H54 (cell line): ENCODE measurements around the gene SPATA33.
A peak's percentile ranks its signal among the peaks of the same experiment; 100 is the strongest.
"Not testable (repeated sequence)": the region's sequence is repeated elsewhere in the genome, so short reads cannot be mapped to it uniquely, and the experiment has no call there.

Experiments
- DNase-seq: peaks from one replicate; pipeline ENCODE4 v3.0.0; 2011; ENCODE audit warnings: low spot score, mixed read lengths; ENCODE audit not compliant: insufficient read length
- FAIRE-seq: peaks from 3 replicates; lab custom pipeline; 2011; peaks lifted over from hg19 to GRCh38; lab: Jason Lieb, UNC
- POLR2A ChIP-seq: IDR thresholded peaks from 2 replicates; pipeline ENCODE4 v1.6.1; 2011; ENCODE audit warnings: low read depth, mild to moderate bottlenecking, low read length

The SPATA33 gene

DNA sequence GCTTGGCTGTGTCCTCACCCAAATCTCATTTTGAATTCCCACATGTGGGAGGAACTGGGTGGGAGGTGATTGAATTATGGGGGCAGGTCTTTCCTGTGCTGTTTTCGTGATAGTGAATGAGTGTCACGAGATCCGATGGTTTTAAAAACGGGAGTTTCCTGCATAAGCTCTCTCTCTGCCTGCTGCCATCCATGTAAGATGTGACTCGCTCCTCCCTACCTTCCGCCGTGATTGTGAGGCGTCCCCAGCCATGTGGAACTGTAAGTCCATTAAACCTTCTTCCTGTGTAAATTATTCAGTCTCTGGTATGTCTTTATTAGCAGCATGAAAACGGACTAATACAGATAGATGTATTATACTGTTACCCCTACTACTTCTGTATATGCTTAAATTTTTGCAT, 3.6 kb downstream of the SPATA33 start:
- DNase-seq (no peak), FAIRE-seq (no peak)
- no peak for TF ChIP-seq POLR2A

DNA sequence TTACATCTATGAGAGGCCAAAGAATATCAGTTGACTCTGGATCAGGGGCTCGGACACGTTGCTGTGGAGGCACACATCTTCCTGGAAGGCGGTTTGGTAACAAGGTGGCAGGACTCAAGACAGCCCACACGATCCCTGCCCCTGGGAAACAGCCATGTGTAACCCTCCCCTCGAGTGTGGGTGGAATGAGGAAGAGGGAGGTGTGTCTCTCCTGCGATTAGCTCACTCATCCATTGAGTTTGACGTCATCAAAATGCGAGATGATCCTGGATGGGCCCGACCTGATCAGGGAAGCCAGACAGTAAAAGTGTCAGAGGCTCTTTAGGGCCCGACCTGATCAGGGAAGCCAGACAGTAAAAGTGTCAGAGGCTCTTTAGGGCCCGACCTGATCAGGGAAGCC, 6.6 kb downstream of the SPATA33 start:
- not testable (repeated sequence) for DNase-seq

DNA sequence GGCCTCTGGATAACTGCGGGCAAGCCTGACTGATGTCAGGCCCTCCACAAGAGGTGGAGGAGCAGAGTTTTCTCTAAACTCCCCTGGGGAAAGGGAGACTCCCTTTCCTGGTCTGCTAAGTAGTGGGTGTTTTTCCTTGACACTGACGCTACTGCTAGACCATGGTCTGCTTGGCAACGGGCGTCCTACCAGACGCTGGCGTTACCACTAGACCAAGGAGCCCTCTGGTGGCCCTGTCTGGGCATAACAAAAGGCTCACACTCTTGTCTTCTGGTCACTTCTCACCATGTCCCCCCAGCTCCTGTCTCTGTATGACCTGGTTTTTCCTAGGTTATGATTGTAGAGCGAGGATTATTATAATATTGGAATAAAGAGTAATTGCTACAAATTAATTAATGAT, 9.4 kb downstream of the SPATA33 start:
- not testable (repeated sequence) for FAIRE-seq

More for the DNA sequence above, 6.6 kb downstream of the SPATA33 start:
- FAIRE-seq, result not testable (repeated sequence)

DNA sequence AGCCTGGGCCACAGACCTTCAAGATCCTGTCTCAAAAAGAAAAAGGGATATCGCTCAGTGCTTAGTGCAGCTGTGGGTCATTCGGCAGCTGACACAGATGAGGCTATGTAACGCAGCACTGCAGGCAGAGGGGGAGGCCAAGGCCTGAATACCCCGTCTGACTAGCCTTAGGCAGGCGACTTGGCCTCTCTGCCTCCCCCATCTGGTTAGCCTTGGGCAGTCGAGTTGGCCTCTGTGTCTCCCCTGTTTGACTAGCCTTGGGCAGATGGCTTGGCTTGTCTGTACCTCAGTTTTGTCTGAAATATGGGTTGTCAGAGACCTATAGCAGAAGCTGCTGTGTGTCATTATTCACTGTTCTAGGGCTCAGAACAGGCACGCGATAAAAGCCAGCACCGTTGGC, 10.0 kb downstream of the SPATA33 start:
- no peak for FAIRE-seq
- TF ChIP-seq POLR2A, result no peak
- DNase-seq, result no peak

More for the DNA sequence above, 9.4 kb downstream of the SPATA33 start:
- not testable (repeated sequence) for DNase-seq

DNA sequence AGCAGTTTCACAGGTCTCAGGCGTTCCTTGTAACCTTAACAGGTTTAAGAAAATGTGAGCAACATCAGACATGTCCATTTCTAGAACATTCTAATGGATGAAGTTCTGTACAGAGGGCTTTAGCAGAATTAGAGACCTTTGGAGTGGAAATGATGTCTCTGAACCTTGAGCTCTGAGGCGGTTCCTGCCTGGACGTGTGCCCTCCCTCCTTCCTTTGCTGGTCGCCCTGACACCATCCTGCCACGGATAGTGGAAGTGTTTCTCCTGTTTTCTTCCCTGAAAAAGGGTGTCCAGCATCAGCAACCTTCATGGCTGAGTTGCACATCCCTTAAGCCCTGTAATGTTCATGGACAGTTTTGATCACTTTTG, 11.1 kb downstream of the SPATA33 start:
- FAIRE-seq (no peak), DNase-seq (no peak)
- TF ChIP-seq POLR2A, result no peak

DNA sequence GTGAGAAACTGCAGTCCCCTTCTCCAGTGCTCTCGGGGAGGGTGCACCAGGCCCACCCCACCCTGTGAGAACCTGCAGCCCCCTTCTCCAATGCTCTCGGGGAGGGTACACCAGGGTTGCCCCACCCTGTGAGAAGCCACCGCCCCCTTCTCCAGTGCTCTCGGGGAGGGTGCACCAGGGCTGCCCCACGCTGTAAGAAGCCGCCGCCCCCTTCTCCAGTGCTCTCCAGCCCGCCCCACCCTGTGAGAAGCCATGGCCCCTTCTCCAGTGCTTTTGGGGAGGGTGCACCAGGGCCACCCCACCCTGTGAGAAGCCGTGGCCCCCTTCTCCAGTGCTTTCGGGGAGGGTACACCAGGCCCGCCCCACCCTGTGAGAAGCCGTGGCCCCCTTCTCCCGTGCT, 12.1 kb downstream of the SPATA33 start:
- no peak for DNase-seq
- no peak for TF ChIP-seq POLR2A
- no peak for FAIRE-seq

DNA sequence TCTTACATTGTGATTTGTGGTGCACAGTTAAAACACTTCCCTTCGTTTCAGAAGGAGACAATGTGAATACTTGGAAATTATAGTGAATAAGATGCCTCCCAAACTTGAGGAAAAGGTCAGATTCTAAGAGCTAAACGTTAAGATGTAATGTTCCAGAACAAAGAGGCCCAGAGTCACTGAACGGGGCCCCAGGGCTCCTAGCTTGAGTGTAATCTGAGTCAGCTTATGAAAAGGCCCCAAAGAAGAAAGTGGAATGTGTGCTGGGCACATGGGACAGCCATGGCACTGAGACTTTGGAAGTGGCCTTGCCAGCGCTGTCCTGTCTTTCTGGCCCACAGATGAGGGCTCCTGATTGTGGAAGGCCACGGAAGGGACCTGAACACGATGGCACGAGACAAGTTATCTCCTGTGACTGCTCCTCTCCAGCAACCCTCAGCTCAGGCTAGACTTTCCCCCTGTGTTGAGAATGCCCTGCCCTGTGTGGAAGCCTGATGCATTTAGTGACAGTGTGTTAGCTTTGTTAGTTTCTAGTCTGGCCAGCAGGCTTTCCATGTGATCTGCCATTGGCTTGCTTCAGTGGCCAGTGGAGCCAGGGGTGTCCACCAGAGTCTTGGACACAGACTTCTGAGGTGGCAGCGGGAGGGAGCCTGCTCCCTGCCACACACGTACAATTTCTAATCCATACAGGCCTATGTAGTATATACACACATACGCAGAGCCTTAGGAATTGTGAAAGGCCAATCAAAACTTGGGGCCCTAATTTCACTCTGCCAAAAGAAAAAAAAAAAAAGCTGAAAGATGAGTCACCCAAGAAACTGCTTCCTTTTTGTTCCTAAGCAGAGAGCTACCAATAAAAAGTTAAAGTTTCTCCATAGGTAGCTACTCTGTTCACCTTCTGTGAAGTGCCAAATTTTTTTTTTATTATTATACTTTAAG, 13.1 kb downstream of the SPATA33 start:
- FAIRE-seq (no peak), DNase-seq (no peak)
- TF ChIP-seq POLR2A, result no peak

DNA sequence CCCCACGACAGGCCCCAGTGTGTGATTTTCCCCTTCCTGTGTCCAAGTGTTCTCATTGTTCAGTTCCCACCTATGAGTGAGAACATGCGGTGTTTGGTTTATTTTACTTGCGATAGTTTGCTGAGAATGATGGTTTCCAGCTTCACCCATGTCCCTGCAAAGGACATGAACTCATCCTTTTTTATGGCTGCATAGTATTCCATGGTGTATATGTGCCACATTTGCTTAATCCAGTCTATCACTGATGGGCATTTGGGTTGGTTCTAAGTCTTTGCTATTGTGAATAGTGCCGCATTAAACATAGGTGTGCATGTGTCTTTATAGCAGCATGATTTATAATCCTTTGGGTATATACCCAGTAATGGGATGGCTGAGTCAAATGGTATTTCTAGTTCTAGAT, 13.9 kb downstream of the SPATA33 start:
- not testable (repeated sequence) for DNase-seq, FAIRE-seq

DNA sequence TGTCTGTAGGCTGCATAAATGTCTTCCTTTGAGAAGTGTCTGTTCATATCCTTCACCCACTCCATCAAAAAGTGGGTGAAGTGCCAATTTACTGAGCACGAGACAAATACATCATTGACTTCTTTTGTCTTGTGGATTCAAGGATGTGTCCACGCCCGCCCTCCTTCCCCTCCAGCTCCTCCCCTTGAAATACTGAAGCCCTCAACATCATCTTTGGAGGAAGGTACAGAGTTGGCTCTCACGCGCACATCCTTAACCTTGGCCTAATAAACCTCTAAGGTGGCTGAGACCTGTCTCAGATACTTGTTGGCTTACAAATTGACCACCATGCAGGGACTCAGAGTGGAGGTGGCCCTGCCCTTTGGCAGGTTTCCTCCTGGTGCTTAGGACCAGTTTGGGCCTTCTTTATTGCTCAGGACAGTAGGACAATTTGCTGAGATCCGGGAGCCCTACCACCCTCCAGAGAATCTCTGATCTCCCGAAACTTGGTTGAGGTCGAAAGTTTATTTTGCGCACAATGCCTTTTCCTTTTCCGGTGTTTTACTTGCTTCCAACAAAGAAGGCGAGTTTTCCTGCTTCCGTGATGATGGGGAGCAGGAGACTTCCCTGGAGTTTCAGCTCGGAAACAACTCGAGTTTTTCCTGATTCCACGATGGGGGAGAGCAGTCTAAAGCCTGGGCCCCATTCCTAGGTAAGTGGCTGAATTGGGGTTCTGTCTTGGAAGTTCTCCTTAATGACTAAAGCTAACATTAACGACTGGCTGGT, 14.7 kb downstream of the SPATA33 start:
- FAIRE-seq, result no peak
- DNase-seq, result no peak
- no peak for TF ChIP-seq POLR2A

DNA sequence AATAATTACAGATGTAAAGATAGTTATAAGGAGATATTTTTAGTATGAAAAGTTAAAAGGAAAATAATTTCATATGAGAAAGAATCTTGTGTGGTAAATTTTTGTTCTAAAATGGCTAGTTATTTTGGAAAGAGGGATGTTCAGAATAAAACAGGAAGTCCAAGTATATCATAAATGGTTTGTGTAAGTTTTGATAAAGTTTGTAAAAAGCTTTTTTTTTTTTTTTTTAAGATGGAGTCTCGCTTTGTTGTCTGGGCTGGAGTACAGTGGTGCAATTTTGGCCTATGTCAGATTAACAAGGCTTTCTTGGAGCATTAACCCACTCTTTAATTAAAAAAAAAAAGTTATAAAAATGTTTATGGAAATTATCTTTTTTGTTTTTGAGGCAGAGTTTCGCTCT, 20.6 kb downstream of the SPATA33 start:
- DNase-seq, result no peak
- TF ChIP-seq POLR2A, result no peak
- FAIRE-seq, result no peak

DNA sequence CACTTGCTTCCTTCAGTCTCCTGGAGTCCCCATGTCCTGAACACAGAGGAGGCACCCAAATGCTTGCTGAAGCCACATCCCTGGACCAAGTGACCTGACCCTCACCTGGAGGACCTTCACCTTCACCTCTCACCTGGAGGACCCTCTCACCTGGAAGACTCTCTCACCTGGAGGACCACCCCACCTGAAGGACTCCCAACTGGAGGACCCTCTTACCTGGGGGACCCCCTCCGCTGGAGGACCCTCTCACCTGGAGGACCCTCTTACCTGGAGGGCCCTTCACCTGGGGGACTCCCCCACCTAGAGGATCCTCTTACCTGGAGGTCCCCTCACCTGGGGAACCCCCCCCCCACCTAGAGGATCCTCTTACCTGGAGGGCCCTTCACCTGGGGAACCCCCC, 28.3 kb downstream of the SPATA33 start:
- FAIRE-seq (no peak), DNase-seq (no peak)
- TF ChIP-seq POLR2A, result no peak

DNA sequence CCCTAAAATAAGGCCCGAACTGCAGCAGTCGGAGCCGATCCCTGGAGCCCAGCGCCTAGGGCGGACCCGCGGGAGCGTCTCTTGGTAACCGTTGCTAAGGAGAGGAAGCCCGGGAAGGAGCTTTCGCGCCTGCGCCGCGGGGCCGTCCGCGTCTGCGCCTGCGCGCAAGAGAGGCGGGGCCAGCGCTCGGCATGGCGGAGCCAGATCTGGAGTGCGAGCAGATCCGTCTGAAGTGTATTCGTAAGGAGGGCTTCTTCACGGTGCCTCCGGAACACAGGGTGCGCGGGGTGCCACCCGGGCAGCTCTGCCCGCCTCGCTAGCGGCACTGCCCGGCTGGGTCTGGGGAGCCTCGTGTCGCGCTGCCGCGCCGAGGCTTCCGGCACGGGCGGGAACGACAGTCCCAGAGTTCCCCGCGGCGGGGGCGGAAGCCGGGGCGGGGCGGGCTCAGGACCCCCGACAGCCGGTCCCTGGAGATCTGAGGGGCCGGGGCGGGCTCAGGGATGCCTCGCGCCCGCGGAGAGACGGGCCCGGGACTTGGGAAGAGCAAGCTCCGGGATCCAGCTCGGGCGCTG, 29.0 kb downstream of the SPATA33 start, which contains the start of gene CDK10:
Gene CDK10 (plus strand): TSS at position 170 of the 572 bp plus-strand sequence. CDS start 22 bp downstream, at position 192.
- TF ChIP-seq POLR2A, result peak; percentile 84
- FAIRE-seq, result no peak

DNA sequence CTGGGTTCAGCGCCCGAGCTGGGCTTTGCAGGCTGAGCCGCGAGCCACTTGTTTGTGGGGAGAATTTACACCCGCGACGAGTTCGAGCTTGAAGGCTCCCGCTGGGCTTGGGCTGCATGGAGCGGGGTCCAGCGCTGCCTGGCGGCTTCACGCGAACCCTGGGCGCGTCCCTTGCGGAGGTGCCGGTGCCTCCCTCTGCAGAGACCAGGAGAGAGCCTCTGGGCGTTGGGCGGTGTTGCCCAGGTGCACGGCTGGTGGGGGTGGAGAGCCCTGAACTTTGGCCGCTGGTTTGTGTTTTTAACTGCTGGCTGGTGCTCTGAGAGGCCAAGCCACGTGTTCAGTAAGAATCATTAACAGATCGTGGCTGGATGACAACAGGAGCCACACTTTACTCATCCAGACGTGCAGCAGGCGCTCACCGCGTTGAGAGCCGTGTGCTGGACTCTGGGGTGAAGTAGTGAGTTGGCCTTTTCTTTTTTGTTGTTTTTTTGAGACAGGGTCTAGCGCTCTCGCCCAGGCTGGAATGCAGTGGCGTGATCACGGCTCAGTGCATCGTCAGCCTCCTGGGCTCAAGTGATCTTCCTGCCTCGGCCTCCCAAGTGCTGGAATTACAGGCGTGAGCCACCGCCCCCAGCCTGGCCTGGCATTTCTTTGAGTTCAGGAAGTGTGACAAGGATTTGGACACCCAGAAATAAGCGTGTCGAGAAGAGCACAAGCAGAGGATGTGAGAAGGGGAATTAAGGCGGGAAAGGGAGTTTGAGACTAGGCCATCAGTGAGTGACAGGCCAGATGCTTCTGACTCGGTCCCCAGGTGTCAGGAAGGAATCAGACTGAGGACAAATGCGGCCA, 29.7 kb downstream of the SPATA33 start:
- no peak for DNase-seq
- no peak for FAIRE-seq
- no peak for TF ChIP-seq POLR2A

More for the DNA sequence above, 29.0 kb downstream of the SPATA33 start, which contains the start of gene CDK10:
- peak; percentile 96 for DNase-seq

DNA sequence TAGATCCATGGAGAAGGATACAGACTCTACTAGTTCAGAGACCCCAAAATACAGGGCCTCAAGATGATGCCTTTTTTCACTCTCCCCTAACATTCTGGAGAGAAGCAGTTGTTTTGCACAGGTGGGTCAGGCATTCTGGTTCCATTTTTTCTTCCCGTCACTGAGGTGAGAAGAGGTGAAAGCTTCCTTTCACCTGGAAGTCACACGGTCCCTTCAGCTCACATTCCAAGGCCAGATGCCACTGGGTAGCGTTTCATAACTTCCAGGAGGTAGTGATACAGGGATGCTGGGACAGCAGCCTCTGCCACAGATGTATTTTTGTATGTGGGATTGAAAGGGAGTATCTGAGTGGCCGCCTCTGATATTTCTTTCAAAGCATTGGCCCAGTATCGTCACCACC, 30.8 kb downstream of the SPATA33 start:
- DNase-seq, result no peak
- TF ChIP-seq POLR2A, result no peak
- no peak for FAIRE-seq
